KG1 (cell line): Measurements from ENCODE around the gene SLC22A14.
"Not testable (repeated sequence)": the region's sequence is repeated elsewhere in the genome, so short reads cannot be mapped to it uniquely, and the experiment has no call there.

Experiments
- DNase-seq: peaks from one replicate; lab custom pipeline; 2025; lab: John Stamatoyannopoulos, UW

Gene SLC22A14

GRCh38 chr3:38313695-38314094, 31.6 kb downstream of the SLC22A14 start:
- DNase-seq, result no peak

GRCh38 chr3:38314112-38314763, 32.1 kb downstream of the SLC22A14 start:
- DNase-seq, result no peak

DNA sequence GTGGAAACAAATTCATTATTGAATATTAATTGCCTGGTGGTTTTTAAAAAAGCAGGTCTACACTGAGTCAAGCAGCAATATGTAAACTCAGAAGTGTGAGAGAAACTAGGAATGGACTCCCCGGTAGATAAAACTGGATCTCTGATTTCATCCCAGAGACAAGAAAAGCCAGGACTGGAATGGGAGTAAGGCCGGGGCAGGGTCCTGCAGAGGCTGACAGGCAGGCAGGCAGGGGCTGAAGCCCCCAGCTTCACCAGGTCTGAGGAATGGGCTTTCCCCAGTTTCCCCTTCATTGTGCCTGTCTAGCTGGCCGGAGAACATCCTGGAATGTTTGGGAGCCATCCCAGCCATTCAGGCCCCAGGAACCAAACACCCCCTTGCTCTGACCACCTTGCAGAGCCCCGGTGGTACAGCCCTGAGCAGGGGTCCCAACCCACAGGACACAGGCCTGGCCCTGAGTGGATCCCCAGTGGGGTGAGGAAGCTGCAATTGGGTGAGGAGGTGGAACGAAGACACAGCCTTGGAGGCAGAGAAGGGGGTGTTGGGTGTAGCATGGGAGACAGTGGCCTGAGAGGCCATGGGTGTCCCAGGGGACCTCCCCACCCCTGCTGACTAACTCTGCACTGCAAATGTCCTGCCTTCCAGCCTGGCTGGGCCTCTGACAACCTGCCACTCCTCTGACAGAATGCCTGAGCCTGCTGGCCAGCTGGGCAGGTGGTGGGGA, 32.8 kb downstream of the SLC22A14 start:
- DNase-seq, result no peak

- no peak for DNase-seq
Observed at GRCh38 chr3:38315488-38316230, 33.6 kb downstream of the SLC22A14 start.

DNA sequence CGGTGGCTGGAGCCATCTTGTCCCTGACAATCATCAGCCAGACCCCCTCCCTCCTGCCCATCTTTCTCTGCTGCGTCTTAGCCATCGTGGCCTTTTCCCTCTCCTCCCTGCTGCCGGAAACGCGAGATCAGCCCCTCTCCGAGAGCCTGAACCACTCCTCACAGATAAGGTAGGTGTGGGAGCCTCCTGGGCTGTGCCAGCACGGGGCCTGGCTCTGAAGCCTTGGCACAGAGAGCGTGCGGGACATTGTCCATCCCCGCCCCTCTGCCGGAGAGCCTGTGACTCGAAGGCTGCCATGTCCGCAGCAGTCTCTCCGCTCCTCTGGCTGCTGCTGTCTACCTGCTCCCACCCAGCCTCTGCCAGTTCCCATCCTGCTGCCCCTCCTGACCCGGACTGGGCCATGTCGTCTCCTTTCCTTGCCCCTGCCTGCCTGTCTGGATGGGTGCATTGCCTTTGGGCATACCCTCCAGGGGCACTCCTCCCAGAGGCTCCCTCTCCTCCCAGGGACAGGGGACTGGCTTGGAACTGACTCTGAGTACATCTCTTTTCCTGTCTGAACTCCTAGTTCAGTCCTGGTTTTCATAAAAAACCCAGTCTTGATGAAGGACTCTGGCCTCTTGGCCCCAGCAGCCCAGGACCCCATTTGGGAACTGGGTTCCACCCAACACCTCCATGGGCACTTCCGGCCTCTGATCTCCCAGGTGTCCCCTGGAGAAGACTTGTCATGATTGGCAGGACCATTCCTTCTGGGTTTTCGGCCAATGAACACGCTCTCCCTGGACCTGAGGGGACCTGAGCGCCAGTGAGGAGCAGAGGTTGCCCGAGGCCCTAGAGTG, 34.5 kb downstream of the SLC22A14 start:
- DNase-seq, result no peak

DNA sequence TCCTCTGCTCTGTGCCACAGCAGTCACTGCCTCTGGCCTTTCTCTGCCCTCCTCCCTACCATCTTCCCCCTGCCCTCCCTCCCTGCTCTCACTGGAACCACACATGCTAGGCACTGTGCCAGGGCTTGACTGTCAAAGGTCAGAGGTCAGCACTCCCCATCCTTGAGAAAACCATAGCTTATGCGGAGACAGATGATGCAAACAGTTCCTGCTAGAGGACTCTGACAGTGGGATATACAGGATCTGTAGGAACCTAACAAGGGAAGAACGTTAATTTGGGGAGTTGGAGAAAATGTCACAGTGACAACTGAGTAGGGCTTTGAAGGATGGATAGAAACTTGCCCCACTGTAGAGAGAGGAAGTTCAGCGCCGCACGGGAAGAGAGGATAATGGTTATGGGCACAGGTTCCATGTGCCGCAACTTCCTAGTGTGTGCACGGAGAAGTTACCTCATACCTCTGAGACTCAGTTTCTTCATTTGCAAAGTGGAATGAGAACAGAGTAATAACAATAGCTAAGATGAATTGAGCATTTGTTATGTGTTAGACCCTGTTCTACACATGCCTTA, 35.2 kb downstream of the SLC22A14 start:
- no peak for DNase-seq

GRCh38 chr3:38318766-38319671, 36.9 kb downstream of the SLC22A14 start:
- DNase-seq, result no peak

- DNase-seq, result not testable (repeated sequence)
Observed at GRCh38 chr3:38320638-38321037, 38.5 kb downstream of the SLC22A14 start.

- no peak for DNase-seq
Observed at GRCh38 chr3:38323060-38323459, 41.0 kb downstream of the SLC22A14 start.

DNA sequence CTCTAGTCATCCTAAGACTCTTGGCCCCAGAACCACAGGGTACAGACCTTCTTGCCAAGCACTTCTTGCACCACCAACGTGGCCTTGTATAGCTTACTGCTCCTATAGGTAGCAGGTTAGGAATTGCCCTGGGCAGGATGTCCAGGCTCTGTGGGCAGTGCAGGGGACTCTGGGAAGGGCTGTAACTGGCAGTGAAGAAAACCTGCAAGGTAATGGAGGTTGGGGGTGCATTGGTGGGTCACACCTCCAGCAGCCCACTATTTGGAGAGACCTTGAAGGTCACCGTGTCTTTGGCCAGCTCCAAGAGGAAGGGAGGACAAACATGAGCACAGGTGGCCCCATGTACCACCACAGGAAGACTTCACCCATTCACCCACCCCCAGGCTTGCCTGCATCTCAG, 43.2 kb downstream of the SLC22A14 start:
- DNase-seq, result no peak

GRCh38 chr3:38327335-38328009, 45.4 kb downstream of the SLC22A14 start:
- no peak for DNase-seq

DNA sequence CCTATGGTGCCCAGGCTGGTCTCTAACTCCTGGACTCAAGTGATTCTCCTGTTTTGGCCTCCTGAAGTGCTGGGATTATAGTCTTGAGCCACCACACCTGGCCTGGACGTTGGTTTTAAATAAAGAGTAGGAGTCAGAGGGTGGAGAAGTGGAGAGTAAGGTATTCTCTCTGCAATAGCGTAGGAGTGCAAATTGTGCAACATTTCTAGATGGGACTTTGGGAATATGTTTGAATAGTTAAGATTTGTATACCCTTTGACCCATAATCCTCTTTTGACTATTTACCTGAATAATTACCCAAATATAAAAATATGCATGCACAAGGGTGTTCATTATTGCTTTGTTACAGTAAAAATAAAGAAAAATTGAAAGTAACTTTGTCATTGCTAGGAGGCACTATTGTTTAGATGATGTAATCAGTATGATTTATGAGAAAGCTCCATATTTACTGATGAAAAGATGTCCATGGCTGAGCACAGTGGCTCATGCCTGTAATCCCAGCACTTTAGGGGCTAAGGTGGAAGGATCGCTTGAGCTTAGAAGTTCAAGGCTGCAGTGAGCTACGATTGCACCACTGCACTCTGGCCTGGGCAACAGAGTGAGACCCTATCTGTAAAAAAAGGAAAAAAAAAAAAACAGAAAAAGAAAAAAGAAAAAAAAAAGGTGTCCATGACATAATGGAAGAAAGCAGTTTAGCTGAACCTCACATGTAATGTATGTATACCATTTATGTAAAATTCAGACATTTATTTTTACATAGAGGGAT, 49.3 kb downstream of the SLC22A14 start:
- no peak for DNase-seq

GRCh38 chr3:38332201-38332600, 50.1 kb downstream of the SLC22A14 start:
- no peak for DNase-seq

GRCh38 chr3:38334142-38335055, 52.3 kb downstream of the SLC22A14 start:
- DNase-seq, result no peak

- DNase-seq, result no peak
Observed at GRCh38 chr3:38335263-38335662, 53.2 kb downstream of the SLC22A14 start.

DNA sequence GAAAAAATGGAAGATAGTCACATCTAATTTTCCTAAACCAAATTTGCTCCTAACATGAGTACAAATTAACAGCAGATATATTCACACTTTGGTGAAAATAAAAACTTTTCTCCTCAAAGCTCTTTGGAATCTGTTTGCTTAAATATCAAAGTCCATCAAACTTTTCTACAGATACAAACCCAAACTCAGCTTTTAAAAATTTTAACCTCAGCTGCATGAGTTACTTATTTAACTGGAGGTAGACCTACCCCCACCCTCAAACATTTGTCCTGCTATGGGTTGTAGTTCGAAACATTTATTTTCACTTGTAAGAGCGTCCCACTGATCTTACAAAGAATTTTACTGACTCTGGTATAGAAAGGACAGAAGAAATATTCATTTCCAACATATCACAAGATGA, 55.6 kb downstream of the SLC22A14 start:
- DNase-seq, result no peak

DNA sequence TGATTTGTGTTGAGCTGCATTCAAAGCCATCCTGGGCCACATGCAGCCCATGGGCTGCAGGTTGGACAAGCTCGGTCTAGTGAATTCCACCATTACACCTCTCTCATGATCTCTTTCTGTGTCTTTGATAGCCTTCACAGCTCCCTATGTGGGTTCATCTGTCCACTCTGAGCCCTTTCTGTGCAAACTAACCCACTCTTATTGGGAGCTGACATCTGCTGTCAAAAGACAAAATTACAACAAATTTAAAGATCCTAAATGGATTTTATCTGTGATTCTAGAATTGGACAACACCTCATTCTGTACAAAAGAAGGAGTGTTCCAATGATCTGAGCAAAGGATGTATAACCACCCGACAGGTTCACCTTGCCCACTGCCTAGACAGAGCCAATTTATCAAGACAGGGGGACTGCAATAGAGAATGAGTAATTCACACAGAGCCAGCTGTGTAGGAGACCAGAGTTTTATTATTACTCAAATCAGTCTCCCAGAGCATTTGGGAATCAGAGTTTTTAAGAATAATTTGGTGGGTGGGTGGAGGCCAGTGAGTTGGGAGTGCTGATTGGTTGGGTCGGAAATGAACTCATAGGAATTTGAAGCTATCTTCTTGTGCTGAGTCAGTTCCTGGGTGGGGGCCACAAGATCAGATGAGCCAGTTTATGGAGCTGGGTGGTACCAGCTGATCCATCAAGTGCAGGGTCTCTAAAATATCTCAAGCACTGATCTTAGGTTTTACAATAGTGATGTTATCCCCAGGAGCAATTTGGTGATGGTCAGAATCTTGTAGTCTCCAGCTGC, 61.9 kb downstream of the SLC22A14 start:
- no peak for DNase-seq
